Heart left ventricle (tissue), 16 donors: ENCODE measurements around the gene TUBA8. TPM values are rescaled to one million over a fixed set of nuclear protein-coding genes. Genes with fewer than 3 reads are reported as not detected.

ENCODE experiments used
- ATAC-seq, 4 donors: fragments of 200-7000 bp; cut with Tn5 transposase; one replicate each; pipeline ENCODE4 v1.9.1; 2020 to 2022; ENCODE audit warnings: moderate library complexity in 4 of 4, mild to moderate bottlenecking in 3 of 4, moderate number of reproducible peaks in 1 of 4
- DNase-seq, 5 donors: peaks; one replicate each; pipeline ENCODE4 v3.0.0-alpha.2; 2020
- H3K27ac ChIP-seq, 12 donors: fragments of 200-600 bp; sonication (generic) in 4 of 12; one replicate each; pipeline versions ENCODE4 v1.5.0 to v1.8.0; 2016 to 2022; ENCODE audit warnings: mild to moderate bottlenecking in 2 of 12
- H3K27me3 ChIP-seq, 9 donors: fragments of 200-600 bp; sonication (generic) in 2 of 9; one replicate each; pipeline versions ENCODE4 v1.5.1 to v1.8.0; 2016 to 2022; ENCODE audit warnings: mild to moderate bottlenecking in 3 of 9
- H3K36me3 ChIP-seq, 9 donors: fragments of 200-600 bp; sonication (generic) in 2 of 9; one replicate each; pipeline versions ENCODE4 v1.5.0 to v1.8.0; 2018 to 2022; ENCODE audit warnings: mild to moderate bottlenecking in 2 of 9
- H3K4me1 ChIP-seq, 12 donors: fragments of 200-600 bp; sonication (generic) in 4 of 12; one replicate each; pipeline versions ENCODE4 v1.5.0 to v1.8.0; 2016 to 2022; ENCODE audit warnings: mild to moderate bottlenecking in 3 of 12
- H3K4me3 ChIP-seq, 12 donors: fragments of 200-600 bp; sonication (generic) in 4 of 12; one replicate each; pipeline versions ENCODE4 v1.5.0 to v1.8.0; 2017 to 2022; ENCODE audit warnings: mild to moderate bottlenecking in 9 of 12, moderate library complexity in 4 of 12
- H3K9me3 ChIP-seq, 12 donors: fragments of 200-600 bp; sonication (generic) in 4 of 12; one replicate each; pipeline versions ENCODE4 v1.5.0 to v1.8.0; 2016 to 2022; ENCODE audit warnings: mild to moderate bottlenecking in 1 of 12
- POLR2A ChIP-seq, 2 donors: fragments of 450-650 bp; IDR thresholded peaks; one replicate each; pipeline ENCODE4 v1.6.1; 2017; ENCODE audit warnings: antibody characterized with exemption in 2 of 2, mild to moderate bottlenecking in 2 of 2, moderate library complexity in 2 of 2
- WGBS, 4 donors: extraction: QIAGEN DNeasy Blood & Tissue Kit in 2 of 4; methylation state at CpG; one replicate each; pipeline versions ENCODE4 v1.1.5 to v1.1.7; 2013 to 2018; 5-methylcytosine and 5-hydroxymethylcytosine counted together
- intact Hi-C, 10 donors: fragments of 100-400 bp; cut with DNase I; formaldehyde crosslinking; loops; one replicate each; pipeline versions ENCODE4 v1.11.1 to v1.14.2; 2022
- polyA plus RNA-seq, 2 donors: library from polyadenylated mRNA; stranded (reverse); fragments of 200-250 nt; gene quantifications; one replicate each; pipeline ENCODE4 v1.2.3, GENCODE V29; 2013
- total RNA-seq, 9 donors: library from RNA; depleted of rRNA in 2 of 9; stranded (reverse); fragments of >200 nt in 2 of 9; fragmentation: NEBNext Ultra II Directional in 3 of 9; extraction: Animal tissue kit (Norgen Biotek cat#: 25700) in 3 of 9; gene quantifications; one replicate each; pipeline versions ENCODE4 v1.1.0 to v1.2.4, GENCODE V29; 2016 to 2023
- TF ChIP-seq, protein P1 (sequence below), 12 donors: fragments of 200-600 bp; sonication (generic) in 4 of 12; IDR thresholded peaks; one replicate each; pipeline versions ENCODE4 v1.5.0 to v1.8.0; 2018 to 2022; ENCODE audit warnings: antibody characterized with exemption in 12 of 12, mild to moderate bottlenecking in 5 of 12
- donor health status: ischemic (EF 13 %, LVEDD 7.1; RV severe dilation, severe dysfunction).
- donor health status: healthy with polysubstance abuse.
- donor health status: DM: no; HTN: yes; CAD: no.
- donor health status: DM: no; HTN: no; CAD: no.
- donor health status: ischemic (EF 25% LVEDD 6.9; RV normal size, moderate dysfunction).
- donor health status: ischemic (EF 25% LVEDD 5.7; RV mildly dilated, moderate dysfunction).
- donor health status: healthy.
- donor health status: DM: yes; HTN: yes; CAD: no.
- donor health status: ischemic (EF 35%, LVEDD 5.7; RV mildly dilated, moderate dysfunction).
- donor health status: nonischemic (EF 11% LVEDD 7.7; RV severe dilation, severe dysfunction).
- donor health status: DM: yes; HTN: yes; CAD: no.
- donor health status: PGD.
- donor health status: ischemic (EF 29% LVEDD 5.4; RV normal size, mild dysfunction).
- donor health status: nonischemic (EF 23%, LVEDD 6.1; RV moderate dilation, normal function).

TUBA8 gene
- total and polyA plus RNA-seq, 11 donors = 44.1 to 338 (median 92.2) TPM

DNA sequence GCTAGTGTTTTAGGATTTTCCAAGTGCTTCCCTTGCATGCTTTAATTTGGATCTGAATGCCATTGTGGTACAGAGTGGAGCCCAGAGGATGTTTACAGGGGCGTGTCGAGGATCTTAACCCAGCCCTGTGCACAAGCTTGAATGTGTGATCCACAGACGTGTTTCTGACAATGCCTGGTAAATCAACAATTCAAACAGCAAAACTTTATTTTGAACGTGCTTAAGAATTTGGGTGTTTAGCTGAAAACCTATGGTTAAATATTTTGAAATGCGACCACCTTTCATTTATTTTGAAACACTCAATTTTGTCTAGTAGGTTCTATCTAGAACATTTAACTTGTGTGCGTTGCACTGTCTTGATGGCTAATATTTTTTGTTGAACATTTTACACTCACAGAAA lies 1.8 kb downstream of the TUBA8 start:
- no peak for TF ChIP-seq POLR2A (IDR thresholded peaks at IDR 0.05)
- DNase-seq = no peak
- no peaks in the 10 kb centered on the region for H3K9me3 ChIP-seq
- no peaks in the 10 kb centered on the region for H3K36me3 ChIP-seq
- H3K4me1 ChIP-seq = peaks cover 0 to 66% (median 27%) of the 10 kb centered on the region in 12 donors
- 58 to 72% (median 69%) methylated on average over 6 of the region's 6 CpGs for WGBS, 4 donors
- intact Hi-C loops = no loop called here
- H3K4me3 ChIP-seq = peak overlapping the region in 7 of 12 donors; percentile 56 to 74 (median 61)
- H3K27me3 ChIP-seq = peaks cover 0 to 39% (median 0%) of the 10 kb centered on the region in 9 donors
- H3K27ac ChIP-seq = peak overlapping the region; percentile 2 to 97 (median 84)
- ATAC-seq = no peak

GRCh38 chr22:18113680-18114394 lies 3.2 kb downstream of the TUBA8 start:
- ATAC-seq (peak in 1 of 4 donors; percentile 1), DNase-seq (no peak)
- H3K27me3 ChIP-seq = peaks cover 0 to 39% (median 0%) of the 10 kb centered on the region in 9 donors
- H3K4me1 ChIP-seq = peaks cover 0 to 78% (median 29%) of the 10 kb centered on the region in 12 donors
- no peaks in the 10 kb centered on the region for H3K36me3 ChIP-seq
- intact Hi-C loops = no loop called here
- no peak for TF ChIP-seq POLR2A (IDR thresholded peaks at IDR 0.05)
- TF ChIP-seq, protein P1, sequence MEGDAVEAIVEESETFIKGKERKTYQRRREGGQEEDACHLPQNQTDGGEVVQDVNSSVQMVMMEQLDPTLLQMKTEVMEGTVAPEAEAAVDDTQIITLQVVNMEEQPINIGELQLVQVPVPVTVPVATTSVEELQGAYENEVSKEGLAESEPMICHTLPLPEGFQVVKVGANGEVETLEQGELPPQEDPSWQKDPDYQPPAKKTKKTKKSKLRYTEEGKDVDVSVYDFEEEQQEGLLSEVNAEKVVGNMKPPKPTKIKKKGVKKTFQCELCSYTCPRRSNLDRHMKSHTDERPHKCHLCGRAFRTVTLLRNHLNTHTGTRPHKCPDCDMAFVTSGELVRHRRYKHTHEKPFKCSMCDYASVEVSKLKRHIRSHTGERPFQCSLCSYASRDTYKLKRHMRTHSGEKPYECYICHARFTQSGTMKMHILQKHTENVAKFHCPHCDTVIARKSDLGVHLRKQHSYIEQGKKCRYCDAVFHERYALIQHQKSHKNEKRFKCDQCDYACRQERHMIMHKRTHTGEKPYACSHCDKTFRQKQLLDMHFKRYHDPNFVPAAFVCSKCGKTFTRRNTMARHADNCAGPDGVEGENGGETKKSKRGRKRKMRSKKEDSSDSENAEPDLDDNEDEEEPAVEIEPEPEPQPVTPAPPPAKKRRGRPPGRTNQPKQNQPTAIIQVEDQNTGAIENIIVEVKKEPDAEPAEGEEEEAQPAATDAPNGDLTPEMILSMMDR (IDR thresholded peaks at IDR 0.05) = no peak
- H3K4me3 ChIP-seq = peak overlapping the region in 1 of 12 donors; percentile 17
- 47 to 60% (median 59%) methylated on average over 9 to 11 of the region's 11 CpGs for WGBS, 4 donors
- H3K27ac ChIP-seq = peak overlapping the region; percentile 56 to 97 (median 84)
- no peaks in the 10 kb centered on the region for H3K9me3 ChIP-seq

DNA sequence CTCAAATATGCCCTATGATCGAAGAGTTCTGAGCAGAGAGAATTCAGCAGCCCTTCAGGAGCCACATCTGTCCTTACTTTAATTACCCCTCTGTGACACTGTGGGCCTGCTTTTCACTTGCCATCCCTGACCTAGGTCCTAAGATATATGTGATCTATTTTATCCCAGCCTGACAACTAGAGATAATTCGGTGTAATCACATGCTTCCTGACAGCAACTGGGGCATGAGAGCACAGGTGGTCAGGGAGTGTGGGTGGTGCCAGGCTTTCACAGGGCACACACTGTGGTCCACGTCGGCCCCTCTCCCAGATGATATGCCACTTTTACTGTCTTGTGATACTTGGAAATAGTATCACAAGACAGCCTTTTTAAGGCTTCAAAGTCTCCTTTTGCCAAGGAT lies 3.9 kb downstream of the TUBA8 start:
- no peaks in the 10 kb centered on the region for H3K9me3 ChIP-seq
- peaks cover 0 to 83% (median 29%) of the 10 kb centered on the region in 12 donors for H3K4me1 ChIP-seq
- H3K36me3 ChIP-seq = no peaks in the 10 kb centered on the region
- DNase-seq (no peak), ATAC-seq (no peak)
- no peak overlapping the region for H3K4me3 ChIP-seq
- intact Hi-C loops = no loop called here
- H3K27ac ChIP-seq = peak overlapping the region in 11 of 12 donors; percentile 5 to 97 (median 84)
- TF ChIP-seq, protein P1 (IDR thresholded peaks at IDR 0.05) = no peak
- no peak for TF ChIP-seq POLR2A (IDR thresholded peaks at IDR 0.05)
- H3K27me3 ChIP-seq = peaks cover 0 to 38% (median 0%) of the 10 kb centered on the region in 9 donors
- 22 to 29% (median 25%) methylated on average over 4 of the region's 4 CpGs for WGBS, 4 donors

- H3K36me3 ChIP-seq = no peaks in the 10 kb centered on the region
- intact Hi-C loops = no loop called here
- H3K9me3 ChIP-seq = no peaks in the 10 kb centered on the region
- peaks cover 0 to 83% (median 26%) of the 10 kb centered on the region in 12 donors for H3K4me1 ChIP-seq
- H3K27me3 ChIP-seq = peaks cover 0 to 32% (median 0%) of the 10 kb centered on the region in 9 donors
- no peak for DNase-seq
- TF ChIP-seq, protein P1 (IDR thresholded peaks at IDR 0.05) = no peak
- no peak for TF ChIP-seq POLR2A (IDR thresholded peaks at IDR 0.05)
- no peak for ATAC-seq
- no peak overlapping the region for H3K4me3 ChIP-seq
- WGBS, 4 donors = 63 to 84% (median 80%) methylated on average over 15 of the region's 15 CpGs
- peak overlapping the region in 11 of 12 donors; percentile 58 to 97 (median 84) for H3K27ac ChIP-seq
These were observed 4.5 kb downstream of the TUBA8 start for GRCh38 chr22:18114976-18115652.
